WERI-Rb-1 (cell line): Measurements from ENCODE around the gene OR12D2.
A peak's percentile ranks its signal among the peaks of the same experiment; 100 is the strongest.

Experiments
- DNase-seq: peaks from one replicate; pipeline ENCODE4 v3.0.0-alpha.2; 2020
- H3K27ac ChIP-seq: fragments of 250-450 bp; sonication (Bioruptor Pico); 2 replicates; pipeline ENCODE4 v1.5.1; 2020; ENCODE audit warnings: mild to moderate bottlenecking, moderate library complexity
- H3K27me3 ChIP-seq: fragments of 250-450 bp; sonication (Bioruptor Pico); 2 replicates; pipeline ENCODE4 v1.5.1; 2021; ENCODE audit warnings: mild to moderate bottlenecking, low read depth, moderate library complexity; ENCODE audit not compliant: insufficient read depth, severe bottlenecking
- H3K36me3 ChIP-seq: fragments of 250-450 bp; sonication (Bioruptor Pico); 2 replicates; pipeline ENCODE4 v1.5.1; 2020; ENCODE audit warnings: mild to moderate bottlenecking, moderate library complexity
- H3K4me3 ChIP-seq: 2 replicates; pipeline ENCODE4 v1.5.1; 2011; ENCODE audit warnings: low read depth, mild to moderate bottlenecking, control low read depth, low read length
- H3K9me3 ChIP-seq: fragments of 250-450 bp; sonication (Bioruptor Pico); 2 replicates; pipeline ENCODE4 v1.5.1; 2021; ENCODE audit warnings: mild to moderate bottlenecking, moderate library complexity; ENCODE audit not compliant: severe bottlenecking
- CTCF ChIP-seq: IDR thresholded peaks from 2 replicates; pipeline ENCODE4 v1.5.1; 2011; ENCODE audit warnings: low read depth, mild to moderate bottlenecking, control low read depth, inconsistent platforms, low read length

The OR12D2 gene

GRCh38 chr6:29376003-29376402 is 19.4 kb upstream of the OR12D2 start:
- no peaks in the 10 kb centered on the region for H3K9me3 ChIP-seq
- H3K27ac ChIP-seq = no peak overlapping the region
- H3K27me3 ChIP-seq = peaks cover 67% of the 10 kb centered on the region
- DNase-seq = no peak
- no peaks in the 10 kb centered on the region for H3K36me3 ChIP-seq
- no peak overlapping the region for H3K4me3 ChIP-seq
- TF ChIP-seq CTCF = 0 out of 2 replicates have a peak, but pooled peaks have one; percentile 19

GRCh38 chr6:29388533-29388932 is 6.9 kb upstream of the OR12D2 start:
- Histone ChIP-seq H3K27me3 (peaks cover 87% of the 10 kb centered on the region), H3K36me3 (no peaks in the 10 kb centered on the region), H3K4me3 (no peak overlapping the region), H3K27ac (no peak overlapping the region), H3K9me3 (no peaks in the 10 kb centered on the region)
- DNase-seq = no peak
- no peak for TF ChIP-seq CTCF

- no peak for DNase-seq
Measured at GRCh38 chr6:29399525-29399924, 4.1 kb downstream of the OR12D2 start.

GRCh38 chr6:29403801-29404200 is 8.4 kb downstream of the OR12D2 start:
- no peak for TF ChIP-seq CTCF
- H3K36me3 ChIP-seq = no peaks in the 10 kb centered on the region
- peaks cover 77% of the 10 kb centered on the region for H3K27me3 ChIP-seq
- H3K4me3 ChIP-seq = no peak overlapping the region
- no peak overlapping the region for H3K27ac ChIP-seq
- no peak for DNase-seq
- peaks cover 8% of the 10 kb centered on the region for H3K9me3 ChIP-seq

More at GRCh38 chr6:29399525-29399924, 4.1 kb downstream of the OR12D2 start:
- Histone ChIP-seq H3K36me3 (no peaks in the 10 kb centered on the region), H3K27ac (no peak overlapping the region), H3K4me3 (no peak overlapping the region), H3K27me3 (peaks cover 82% of the 10 kb centered on the region), H3K9me3 (no peaks in the 10 kb centered on the region)
- TF ChIP-seq CTCF = no peak

- Histone ChIP-seq H3K4me3 (no peak within 1 kb of the TSS), H3K27ac (no peak within 1 kb of the TSS), H3K36me3 (no peaks in the 10 kb centered on the region), H3K27me3 (peaks cover 74% of the 10 kb centered on the region), H3K9me3 (peaks cover 5% of the 10 kb centered on the region)
- TF ChIP-seq CTCF = peak; percentile 49; the same call in 1 of the 2 replicates
- DNase-seq = no peak
Measured at GRCh38 chr6:29414588-29414987, 19.2 kb downstream of the OR12D2 start, which contains the start of gene OR12D1. Gene OR12D1, plus strand, starts transcription at chr6:29414928.

- Histone ChIP-seq H3K27me3 (peaks cover 58% of the 10 kb centered on the region), H3K9me3 (peaks cover 4% of the 10 kb centered on the region), H3K36me3 (no peaks in the 10 kb centered on the region), H3K27ac (no peak overlapping the region), H3K4me3 (no peak overlapping the region)
- no peak for TF ChIP-seq CTCF
- no peak for DNase-seq
Measured at GRCh38 chr6:29419516-29419915, 24.1 kb downstream of the OR12D2 start.
